Dedifferentiated amniotic fluid mesenchymal stem cell (primary cell): Measurements from ENCODE around the gene ITLN2.
"Not testable (repeated sequence)": the region's sequence is repeated elsewhere in the genome, so short reads cannot be mapped to it uniquely, and the experiment has no call there.

ENCODE experiments used
- DNase-seq: peaks from one replicate; pipeline ENCODE4 v3.0.0-alpha.2; 2016; ENCODE audit errors: extremely low spot score

The ITLN2 gene

GRCh38 chr1:160954158-160955104 is at the start of gene ITLN2:
ITLN2 (minus strand) TSS chr1:160954809; CDS start chr1:160954741, 68 bp downstream.
- DNase-seq = no peak

DNA sequence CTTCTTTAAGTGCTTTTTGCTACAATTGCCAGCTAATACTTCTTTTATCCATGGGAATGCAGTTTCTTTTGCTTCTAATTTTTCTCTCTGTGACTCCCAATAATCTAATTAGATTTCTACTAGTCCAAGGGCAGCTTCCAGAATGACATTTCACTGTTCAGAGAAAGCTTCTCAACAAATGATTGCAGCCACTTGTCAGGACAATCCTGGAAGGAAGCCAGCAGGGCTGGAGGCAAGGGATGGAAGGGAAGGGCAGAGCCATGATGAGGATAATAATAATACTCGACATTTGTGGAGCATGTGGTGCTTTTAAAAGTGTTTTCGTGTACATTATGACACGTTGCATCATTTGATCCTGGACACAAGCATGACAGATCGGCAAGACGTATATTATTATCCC is 46.9 kb upstream of the ITLN2 start:
- peak; percentile 34 for DNase-seq

GRCh38 chr1:161000736-161001480 is 46.3 kb upstream of the ITLN2 start:
- no peak for DNase-seq

- DNase-seq = no peak
Observed at GRCh38 chr1:160999376-160999775, 44.8 kb upstream of the ITLN2 start.

DNA sequence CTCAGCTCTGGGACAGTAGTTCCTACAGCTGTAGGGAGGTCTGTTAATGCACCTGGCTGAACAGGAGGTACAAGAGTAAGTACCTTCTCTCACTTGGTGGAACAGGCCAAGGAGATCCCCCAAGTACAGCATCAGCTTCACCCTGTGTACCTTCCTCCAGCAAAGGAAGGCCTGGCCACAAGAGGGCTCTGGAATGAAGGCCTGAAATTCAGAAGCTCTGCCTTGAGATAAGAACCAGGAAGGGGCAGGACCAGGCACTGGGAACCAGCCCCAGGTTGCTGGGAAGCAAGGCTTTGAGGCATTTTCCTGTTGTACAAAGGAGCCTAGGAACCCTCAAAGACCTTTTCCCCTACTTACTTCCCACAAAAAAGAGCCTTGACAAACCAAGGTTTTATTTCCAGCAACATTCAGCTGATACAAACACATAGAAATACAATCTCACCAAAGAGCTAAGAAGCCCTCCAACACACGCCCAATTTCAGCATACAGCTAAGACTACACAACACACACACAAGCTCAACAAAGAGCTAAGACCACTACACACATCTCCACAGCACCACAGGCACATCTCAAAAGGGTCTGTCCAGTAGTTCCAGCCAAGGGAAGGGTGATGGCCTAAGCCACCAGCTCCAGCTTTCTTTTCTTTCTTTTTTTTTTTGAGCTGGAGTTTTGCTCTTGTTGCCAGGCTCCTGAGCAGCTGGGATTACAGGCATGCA is 42.9 kb upstream of the ITLN2 start:
- DNase-seq = peak; percentile 69

- no peak for DNase-seq
Observed at GRCh38 chr1:160996178-160996577, 41.6 kb upstream of the ITLN2 start.

- peak; percentile 86 for DNase-seq
Observed at GRCh38 chr1:160993544-160994193, 39.1 kb upstream of the ITLN2 start.

- DNase-seq = not testable (repeated sequence)
Observed at GRCh38 chr1:160992036-160992435, 37.4 kb upstream of the ITLN2 start.

GRCh38 chr1:160987359-160988050 is 32.9 kb upstream of the ITLN2 start:
- DNase-seq = no peak

GRCh38 chr1:160985723-160986122 is 31.1 kb upstream of the ITLN2 start:
- DNase-seq = no peak

- DNase-seq = no peak
Observed at GRCh38 chr1:160981584-160982411, 27.2 kb upstream of the ITLN2 start.

DNA sequence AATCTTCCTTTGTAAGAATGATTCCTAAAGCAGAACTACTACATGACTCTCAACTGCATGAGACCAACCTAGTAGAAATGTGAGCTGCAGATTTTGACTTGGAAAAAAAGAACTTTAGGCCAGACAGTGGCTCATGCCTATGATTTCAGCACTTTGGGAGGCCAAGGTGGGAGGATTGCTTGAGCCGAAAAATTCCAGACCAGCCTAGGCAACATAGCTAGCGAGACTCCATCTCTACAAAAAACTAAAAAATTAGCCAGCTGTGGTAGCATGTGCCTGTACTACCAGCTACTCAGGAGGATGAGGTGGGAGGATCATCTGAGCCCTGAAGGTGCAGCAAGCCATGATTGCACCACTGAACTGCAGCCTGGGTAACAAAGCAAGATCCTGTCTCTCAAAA is 24.7 kb upstream of the ITLN2 start:
- no peak for DNase-seq

DNA sequence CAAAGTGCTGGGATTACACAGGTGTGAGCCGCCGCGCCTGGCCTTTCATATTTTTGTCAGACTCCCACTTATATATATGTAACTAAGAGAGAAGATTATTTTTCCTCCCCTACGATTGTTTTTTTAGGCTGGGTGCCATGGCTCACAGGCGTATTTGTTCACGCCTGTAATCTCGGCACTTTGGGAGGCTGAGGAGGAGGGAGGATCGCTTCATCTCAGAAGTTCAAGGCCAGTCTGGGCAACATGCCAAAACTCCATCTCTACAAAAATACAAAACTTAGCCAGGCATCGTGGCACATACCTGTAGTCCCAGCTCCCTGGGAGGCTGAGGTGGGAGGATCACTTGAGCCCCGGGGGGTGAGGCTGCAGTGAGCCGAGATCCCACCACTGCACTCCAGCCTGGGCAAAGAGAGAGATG is 23.9 kb upstream of the ITLN2 start:
- DNase-seq = no peak

DNA sequence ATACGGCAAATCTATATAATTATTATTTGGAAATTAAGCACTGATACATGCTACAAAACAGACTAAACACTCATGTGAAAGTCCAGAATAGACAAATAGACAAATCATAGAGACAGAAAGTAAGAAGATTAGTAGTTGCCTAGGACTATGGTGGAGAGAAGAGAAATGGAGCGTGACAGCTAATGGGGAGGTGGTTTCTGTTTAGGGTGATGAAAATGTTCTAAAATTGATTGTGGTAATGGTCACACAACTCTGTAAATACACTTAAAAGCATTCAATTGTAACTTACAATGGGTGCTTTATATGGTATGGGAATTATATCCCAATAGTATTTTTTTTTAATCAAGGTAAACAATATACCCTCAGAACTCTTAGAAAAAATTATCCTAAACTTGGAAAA is 20.4 kb upstream of the ITLN2 start:
- DNase-seq = no peak

DNA sequence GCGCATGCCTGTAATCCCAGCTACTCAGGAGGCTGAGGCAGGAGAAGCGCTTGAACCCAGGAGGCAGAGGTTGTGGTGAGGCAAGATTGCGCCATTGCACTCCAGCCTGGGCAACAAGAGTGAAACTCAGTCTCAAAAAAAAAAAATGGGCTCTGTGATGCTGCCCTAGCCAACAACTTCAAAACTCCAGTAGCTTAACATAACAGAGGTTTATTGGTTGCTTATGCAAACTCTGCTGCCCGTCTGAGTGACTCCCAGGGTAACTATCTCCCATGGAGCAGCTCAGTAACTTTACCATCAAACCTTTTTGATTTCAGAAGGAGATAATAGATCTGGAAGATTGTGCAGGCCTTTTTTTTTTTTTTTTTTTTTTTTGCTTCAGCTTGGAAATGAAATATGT is 18.9 kb upstream of the ITLN2 start:
- DNase-seq = no peak

DNA sequence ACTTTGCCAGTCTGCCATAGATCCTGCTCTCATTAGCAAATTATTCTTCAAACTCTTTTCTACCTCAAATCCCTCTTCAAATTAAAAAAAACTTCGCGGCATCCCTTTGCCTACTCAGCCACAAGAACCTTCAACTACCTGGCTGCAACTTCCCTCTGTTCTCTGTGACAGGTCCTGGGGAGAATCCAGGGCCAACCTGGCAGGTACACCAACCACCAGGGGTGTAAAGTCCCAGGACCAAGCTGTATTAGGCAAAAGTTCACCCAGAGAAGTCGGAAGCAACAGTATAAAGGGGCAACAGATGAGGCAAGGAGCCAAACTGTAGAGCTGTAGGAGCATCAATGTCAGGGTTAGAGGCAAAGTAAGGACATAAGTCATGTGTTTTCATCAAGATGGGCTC is 18.3 kb upstream of the ITLN2 start:
- DNase-seq = no peak

- DNase-seq = no peak
Observed at GRCh38 chr1:160971618-160972056, 17.0 kb upstream of the ITLN2 start.

DNA sequence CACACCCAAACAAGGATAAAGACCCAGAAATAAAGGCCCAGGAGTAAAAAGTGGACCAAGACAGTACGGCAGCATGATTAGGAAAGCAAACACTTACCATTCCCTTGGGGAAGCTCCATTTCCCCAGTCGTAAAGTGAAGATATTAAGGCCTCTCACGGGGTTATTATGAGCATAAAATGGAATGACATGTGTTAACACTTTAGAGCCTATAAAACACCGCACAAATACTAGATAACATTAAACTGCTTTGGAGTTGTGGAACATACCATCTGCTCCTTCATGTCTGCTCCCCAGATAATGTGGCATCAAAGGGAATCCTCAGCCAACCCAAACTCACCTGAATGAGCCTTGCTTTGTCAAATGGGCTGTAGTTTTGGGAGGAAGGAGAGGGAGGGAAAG is 8.9 kb upstream of the ITLN2 start:
- DNase-seq = no peak

- no peak for DNase-seq
Observed at GRCh38 chr1:160961419-160961818, 6.8 kb upstream of the ITLN2 start.

GRCh38 chr1:160956966-160957365 is 2.4 kb upstream of the ITLN2 start:
- DNase-seq = no peak
